CD4-positive, alpha-beta T cell treated with Interferon alpha-2 for 1 hour (primary cell): ENCODE measurements around the gene DPAGT1.
"Not testable (repeated sequence)": the region's sequence is repeated elsewhere in the genome, so short reads cannot be mapped to it uniquely, and the experiment has no call there.

Source experiments
- DNase-seq, 2 donors: peaks; one replicate each; pipeline ENCODE4 v3.0.0-alpha.2; 2020 to 2022

The DPAGT1 gene

GRCh38 chr11:119101759-119102423 is at the start of gene DPAGT1:
DPAGT1 (minus strand) TSS chr11:119101853; CDS start chr11:119101655, 198 bp downstream.
- DNase-seq = peak; percentile 87 to 90

- no peak for DNase-seq
Observed at GRCh38 chr11:119149786-119150275, 48.2 kb upstream of the DPAGT1 start.

- peak in 1 of 2 donors; percentile 28 for DNase-seq
Observed at GRCh38 chr11:119149018-119149785, 47.5 kb upstream of the DPAGT1 start, which contains the start of gene ABCG4. ABCG4 (plus strand) TSS chr11:119149052; CDS start chr11:119149966, 914 bp downstream.

GRCh38 chr11:119148720-119149017 is 47.0 kb upstream of the DPAGT1 start:
- no peak for DNase-seq

GRCh38 chr11:119147604-119148333 is 46.1 kb upstream of the DPAGT1 start:
- DNase-seq = no peak

GRCh38 chr11:119145551-119145950 is 43.9 kb upstream of the DPAGT1 start:
- DNase-seq = no peak

- DNase-seq = peak; percentile 42 to 45
Observed at GRCh38 chr11:119144825-119145486, 43.3 kb upstream of the DPAGT1 start.

GRCh38 chr11:119139276-119139675 is 37.6 kb upstream of the DPAGT1 start:
- not testable (repeated sequence) for DNase-seq

GRCh38 chr11:119134389-119134978 is 32.8 kb upstream of the DPAGT1 start:
- DNase-seq = peak in 1 of 2 donors; percentile 24

GRCh38 chr11:119130662-119131061 is 29.0 kb upstream of the DPAGT1 start:
- no peak for DNase-seq

- DNase-seq = no peak
Observed at GRCh38 chr11:119126675-119127268, 25.1 kb upstream of the DPAGT1 start.

GRCh38 chr11:119125821-119126220 is 24.2 kb upstream of the DPAGT1 start:
- DNase-seq = no peak

- no peak for DNase-seq
Observed at GRCh38 chr11:119121811-119122124, 20.1 kb upstream of the DPAGT1 start.

GRCh38 chr11:119121008-119121810 is 19.6 kb upstream of the DPAGT1 start, which contains the start of gene HINFP:
HINFP (plus strand) TSS chr11:119121580; CDS start chr11:119126945, 5,365 bp downstream.
- peak; percentile 100 for DNase-seq

- DNase-seq = no peak
Observed at GRCh38 chr11:119120639-119121007, 19.0 kb upstream of the DPAGT1 start.

GRCh38 chr11:119118946-119119345 is 17.3 kb upstream of the DPAGT1 start:
- DNase-seq = no peak

- no peak for DNase-seq
Observed at GRCh38 chr11:119118227-119118626, 16.6 kb upstream of the DPAGT1 start.

GRCh38 chr11:119117004-119117706 is 15.5 kb upstream of the DPAGT1 start:
- DNase-seq = no peak

- DNase-seq = no peak
Observed at GRCh38 chr11:119116601-119117000, 14.9 kb upstream of the DPAGT1 start.

GRCh38 chr11:119116235-119116594 is 14.6 kb upstream of the DPAGT1 start:
- DNase-seq = no peak
